Inflammatory macrophage (primary cell): ENCODE measurements around the gene CCDC92.

ENCODE experiments used
- DNase-seq, 2 donors: peaks; one replicate each; pipeline ENCODE4 v3.0.0-alpha.2; 2020 to 2022

CCDC92 gene

DNA sequence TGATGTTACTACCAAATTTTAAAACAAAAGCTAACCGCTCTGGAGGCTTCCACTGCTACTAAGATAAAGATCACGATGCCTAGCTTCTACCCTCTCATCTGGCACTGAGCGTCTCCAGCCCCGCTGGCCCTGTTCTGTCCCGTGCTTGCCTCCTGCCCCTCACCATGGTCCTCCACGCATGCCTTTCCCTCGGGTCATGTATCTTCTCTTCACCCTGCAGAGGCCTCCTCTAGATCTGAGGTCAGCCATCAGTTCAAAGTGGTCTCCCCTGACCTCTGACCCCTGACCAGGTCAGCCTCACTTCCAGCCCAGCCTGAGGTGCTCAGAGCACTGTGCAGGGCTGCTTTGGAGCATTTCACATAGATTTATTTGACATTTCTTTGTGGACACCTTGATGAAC, 28.7 kb upstream of the CCDC92 start:
- no peak for DNase-seq

DNA sequence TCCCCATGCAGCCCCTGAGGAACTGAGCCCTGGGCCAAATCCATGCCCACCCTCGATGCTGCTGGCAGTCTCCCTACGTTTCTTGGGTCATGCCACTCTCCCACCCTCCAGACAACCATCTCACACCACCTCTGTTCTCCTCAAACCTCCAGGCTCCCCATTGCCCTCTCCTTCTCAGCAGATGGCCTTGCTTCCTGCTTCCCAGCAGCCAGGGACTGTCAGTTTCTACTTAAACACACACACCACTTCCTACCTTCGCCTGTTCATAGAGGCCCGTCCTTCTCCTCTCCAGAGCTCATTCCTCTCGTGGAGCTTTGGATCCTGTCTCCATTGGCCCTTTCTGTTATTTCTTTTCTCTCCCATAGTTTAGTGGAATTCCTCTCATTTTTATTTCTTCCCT, 27.5 kb upstream of the CCDC92 start:
- DNase-seq = no peak

- DNase-seq = no peak
Observed at GRCh38 chr12:123998991-123999359, 26.3 kb upstream of the CCDC92 start.

DNA sequence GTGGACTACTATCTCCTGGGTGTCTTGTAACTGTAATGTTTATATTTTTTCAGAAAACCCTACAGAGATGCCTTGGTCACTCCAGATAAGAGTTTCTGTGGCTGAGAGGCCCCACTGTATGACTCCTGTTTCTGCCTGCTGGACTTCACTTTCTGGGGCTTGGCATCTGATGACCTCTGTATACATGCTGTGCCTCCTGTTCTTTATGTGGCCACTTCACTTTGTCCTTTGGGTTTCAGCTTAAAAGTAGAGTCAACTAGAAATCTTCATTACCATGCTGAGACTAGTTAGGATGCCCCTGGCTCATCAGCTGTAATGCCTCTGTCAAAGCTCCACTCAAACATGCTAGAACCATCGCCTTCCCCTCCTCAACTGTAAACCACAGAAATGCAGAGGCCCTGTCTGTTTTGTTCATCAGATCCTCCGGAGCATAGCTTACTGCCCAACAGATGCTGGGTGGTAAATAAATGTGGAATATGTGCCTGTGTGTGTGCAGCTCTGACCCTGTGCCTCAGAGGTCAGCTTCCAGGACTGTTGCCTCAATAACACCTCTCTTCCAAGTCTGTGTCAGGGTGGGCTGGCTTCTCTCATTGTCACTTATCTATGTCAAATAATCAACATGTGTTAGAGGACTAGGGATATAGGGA, 25.8 kb upstream of the CCDC92 start:
- DNase-seq = no peak

DNA sequence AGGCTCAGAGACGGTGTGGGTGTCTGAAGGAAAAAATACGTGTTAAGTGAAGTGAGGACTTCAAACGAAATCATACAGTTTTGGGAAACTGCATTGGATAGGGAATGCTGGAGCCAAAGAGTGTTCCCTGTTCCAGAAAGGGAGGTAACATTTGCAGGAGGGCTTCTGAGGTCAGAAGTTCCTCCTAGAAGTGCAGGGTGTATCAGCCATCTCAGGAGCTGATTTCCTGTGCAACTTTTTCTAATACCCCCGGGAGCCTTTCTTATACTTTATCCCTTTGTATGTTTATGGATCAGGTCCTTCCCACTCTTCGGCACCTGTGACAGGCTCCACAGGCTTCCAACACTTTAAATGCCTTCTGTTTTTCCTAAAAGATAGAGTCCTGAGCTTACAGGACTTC, 25.3 kb upstream of the CCDC92 start:
- no peak for DNase-seq

GRCh38 chr12:123997033-123997822, 24.6 kb upstream of the CCDC92 start:
- no peak for DNase-seq

- DNase-seq = no peak
Observed at GRCh38 chr12:123996581-123996980, 23.9 kb upstream of the CCDC92 start.

DNA sequence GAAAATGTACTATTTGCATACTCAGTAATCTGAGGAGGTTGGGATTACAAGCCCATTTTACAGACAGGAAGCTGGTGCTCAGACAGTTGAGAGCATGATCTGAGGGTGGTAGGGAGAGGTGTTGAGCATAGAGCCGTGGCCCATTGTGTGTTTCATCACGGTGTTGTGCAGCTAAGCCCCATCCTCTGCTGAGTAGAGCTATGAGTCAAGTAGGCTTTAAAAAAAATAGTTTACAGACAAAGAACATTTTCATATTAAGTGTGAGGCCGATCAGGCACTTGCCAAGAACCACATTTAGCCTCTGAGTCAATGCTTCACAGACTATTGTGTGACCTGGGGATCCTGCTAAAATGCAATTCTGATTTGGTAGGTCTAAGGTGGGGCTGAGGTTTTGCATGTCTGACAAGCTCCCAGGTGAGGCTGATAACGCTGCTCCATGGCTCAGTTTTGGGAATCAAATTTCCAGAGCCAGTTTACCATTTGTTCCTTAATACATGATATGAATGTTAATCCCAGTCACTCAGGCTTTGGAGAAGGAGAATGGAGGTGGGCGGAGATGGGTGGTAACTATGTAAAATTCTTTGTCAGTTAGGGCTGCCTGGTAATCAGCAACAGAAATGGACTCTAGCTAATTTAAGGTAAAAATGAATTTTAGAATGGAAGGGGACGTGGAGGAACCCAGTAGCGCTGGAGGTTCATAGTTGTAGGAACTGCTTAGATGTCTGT, 22.6 kb upstream of the CCDC92 start:
- no peak for DNase-seq

GRCh38 chr12:123992118-123992825, 19.6 kb upstream of the CCDC92 start:
- DNase-seq = no peak

GRCh38 chr12:123991372-123991951, 18.8 kb upstream of the CCDC92 start:
- DNase-seq = no peak

DNA sequence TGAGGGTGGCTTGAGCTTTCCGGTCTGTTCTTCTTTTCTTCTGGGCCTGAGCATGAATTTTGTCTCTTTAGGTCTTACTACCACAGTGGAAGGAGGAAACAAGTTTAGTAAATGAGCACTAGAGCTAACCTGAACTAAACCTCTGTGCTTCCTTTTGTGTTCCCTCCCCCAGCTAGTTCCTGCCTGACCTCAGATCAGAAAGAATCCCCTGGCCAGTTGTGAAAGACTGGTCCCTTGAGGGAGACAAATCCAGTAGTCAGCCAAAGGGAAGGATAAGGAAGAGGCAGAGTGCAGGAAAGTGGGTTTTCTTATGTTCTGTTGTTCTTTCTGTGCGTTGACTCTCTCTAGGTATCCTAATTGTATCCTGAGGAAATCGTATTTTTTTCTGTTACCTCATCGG, 17.9 kb upstream of the CCDC92 start:
- peak; percentile 14 to 42 for DNase-seq

DNA sequence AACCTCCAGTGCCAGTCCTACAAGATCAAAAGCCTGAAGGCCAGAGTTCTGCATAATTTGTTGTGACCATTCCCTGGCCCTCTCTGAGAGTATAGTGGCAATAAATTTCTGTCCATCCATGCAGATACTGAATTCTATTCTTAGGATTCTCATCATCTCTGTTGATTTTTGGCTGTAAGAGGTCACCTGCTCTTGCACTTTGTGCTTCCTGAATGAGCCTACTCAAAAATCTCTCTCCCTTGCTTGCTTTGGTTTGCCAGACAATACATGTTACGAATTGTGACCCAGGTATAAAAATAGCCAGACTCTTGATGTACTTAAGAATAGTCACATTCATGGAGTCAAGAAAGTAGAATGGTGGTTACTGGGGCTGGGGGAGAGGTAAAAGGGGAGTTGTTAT, 17.1 kb upstream of the CCDC92 start:
- no peak for DNase-seq

GRCh38 chr12:123989168-123989567, 16.5 kb upstream of the CCDC92 start:
- no peak for DNase-seq

- DNase-seq = no peak
Observed at GRCh38 chr12:123987022-123987421, 14.4 kb upstream of the CCDC92 start.

GRCh38 chr12:123986374-123986965, 13.8 kb upstream of the CCDC92 start:
- peak in 1 of 2 donors; percentile 17 for DNase-seq

- DNase-seq = no peak
Observed at GRCh38 chr12:123984903-123985302, 12.3 kb upstream of the CCDC92 start.

GRCh38 chr12:123983822-123984485, 11.3 kb upstream of the CCDC92 start:
- peak; percentile 62 to 72 for DNase-seq

GRCh38 chr12:123982269-123982668, 9.6 kb upstream of the CCDC92 start:
- DNase-seq = no peak

GRCh38 chr12:123979566-123979965, 6.9 kb upstream of the CCDC92 start:
- DNase-seq = no peak

- no peak for DNase-seq
Observed at GRCh38 chr12:123976227-123976826, 3.7 kb upstream of the CCDC92 start.
